WTC11 (cell line): Measurements from ENCODE around the gene LRR1.

Source experiments
- CREB1 ChIP-seq: sonication (generic); formaldehyde crosslinking; IDR thresholded peaks from 2 replicates; pipeline ENCODE4 v1.8.0; 2023; ENCODE audit warnings: mild to moderate bottlenecking, missing genetic modification reagents
- CREM ChIP-seq: sonication (generic); formaldehyde crosslinking; IDR thresholded peaks from 2 replicates; pipeline ENCODE4 v1.8.1; 2022; ENCODE audit warnings: mild to moderate bottlenecking, missing genetic modification reagents, moderate library complexity
- ELF4 ChIP-seq: sonication (generic); formaldehyde crosslinking; IDR thresholded peaks from 2 replicates; pipeline ENCODE4 v1.8.1; 2022; ENCODE audit warnings: low read depth, mild to moderate bottlenecking, moderate library complexity, missing genetic modification reagents
- JUN ChIP-seq: sonication (generic); formaldehyde crosslinking; IDR thresholded peaks from 2 replicates; pipeline ENCODE4 v1.8.0; 2023; ENCODE audit warnings: mild to moderate bottlenecking, missing genetic modification reagents
- NR1H2 ChIP-seq: sonication (generic); formaldehyde crosslinking; IDR thresholded peaks from 2 replicates; pipeline ENCODE4 v1.9.0; 2021; ENCODE audit warnings: mild to moderate bottlenecking, moderate library complexity, missing genetic modification reagents
- SMAD3 ChIP-seq: sonication (generic); formaldehyde crosslinking; IDR thresholded peaks from 2 replicates; pipeline ENCODE4 v1.8.0; 2022; ENCODE audit warnings: missing genetic modification reagents, mild to moderate bottlenecking, borderline replicate concordance
- TP53 ChIP-seq: sonication (generic); formaldehyde crosslinking; IDR thresholded peaks from 2 replicates; pipeline ENCODE4 v1.8.1; 2023; ENCODE audit warnings: mild to moderate bottlenecking, missing genetic modification reagents
- ZNF317 ChIP-seq: sonication (generic); formaldehyde crosslinking; IDR thresholded peaks from 2 replicates; pipeline ENCODE4 v1.8.1; 2023; ENCODE audit warnings: low read depth, mild to moderate bottlenecking, moderate library complexity, missing genetic modification reagents, borderline replicate concordance
- TF ChIP-seq, protein P1 (sequence below): fragments of 200-600 bp; IDR thresholded peaks from 2 replicates; pipeline ENCODE4 v1.8.0; 2022; ENCODE audit warnings: antibody characterized with exemption
- TF ChIP-seq, protein P2 (sequence below): sonication (generic); formaldehyde crosslinking; conservative IDR thresholded peaks from 2 replicates; pipeline ENCODE4 v1.8.1; 2022; ENCODE audit warnings: mild to moderate bottlenecking, missing genetic modification reagents
- TF ChIP-seq, protein P3 (sequence below): sonication (generic); formaldehyde crosslinking; IDR thresholded peaks from 2 replicates; pipeline ENCODE4 v1.8.0; 2022; ENCODE audit warnings: mild to moderate bottlenecking, missing genetic modification reagents
- TF ChIP-seq, protein P4 (sequence below): sonication (generic); formaldehyde crosslinking; IDR thresholded peaks from 2 replicates; pipeline ENCODE4 v1.8.0; 2022; ENCODE audit warnings: mild to moderate bottlenecking, missing genetic modification reagents
- TF ChIP-seq, protein P5 (sequence below): sonication (generic); formaldehyde crosslinking; IDR thresholded peaks from 2 replicates; pipeline ENCODE4 v1.8.0; 2022; ENCODE audit warnings: mild to moderate bottlenecking, missing genetic modification reagents

DNA sequence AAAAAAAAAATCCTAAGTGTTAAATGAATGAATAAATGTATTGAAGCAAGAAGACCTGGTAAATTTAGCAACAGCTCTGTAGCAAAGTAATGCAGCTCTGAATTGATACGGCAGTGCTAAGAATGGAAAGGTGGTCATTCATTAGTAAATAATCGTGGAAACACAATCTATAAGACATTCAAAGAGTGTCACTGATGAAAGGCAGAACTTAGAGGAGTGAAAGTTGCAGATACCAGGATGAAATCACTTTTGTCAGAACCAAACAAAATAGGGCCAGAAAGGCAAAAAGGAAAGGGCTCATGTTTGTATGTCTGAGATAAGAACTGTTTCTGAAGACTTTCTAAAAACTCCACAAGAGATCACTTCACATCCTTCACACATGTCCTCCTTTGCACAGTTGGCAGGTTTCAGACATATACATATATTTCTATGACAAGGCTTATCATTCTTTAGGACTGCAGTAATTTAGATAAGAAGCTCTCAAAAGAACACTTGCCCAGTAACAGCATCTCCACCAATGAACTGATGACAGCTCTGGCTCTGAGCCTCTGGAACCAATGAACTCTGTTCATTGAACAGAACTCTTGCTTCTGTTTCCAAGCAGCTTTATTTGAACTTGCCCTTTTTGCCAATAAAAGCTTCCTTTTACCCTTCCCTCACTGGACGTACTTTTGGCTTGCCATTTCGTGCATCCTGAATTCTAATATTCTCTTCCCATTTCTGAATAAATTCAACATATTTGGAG is 4.2 kb upstream of the LRR1 start:
- TF ChIP-seq, protein P1, sequence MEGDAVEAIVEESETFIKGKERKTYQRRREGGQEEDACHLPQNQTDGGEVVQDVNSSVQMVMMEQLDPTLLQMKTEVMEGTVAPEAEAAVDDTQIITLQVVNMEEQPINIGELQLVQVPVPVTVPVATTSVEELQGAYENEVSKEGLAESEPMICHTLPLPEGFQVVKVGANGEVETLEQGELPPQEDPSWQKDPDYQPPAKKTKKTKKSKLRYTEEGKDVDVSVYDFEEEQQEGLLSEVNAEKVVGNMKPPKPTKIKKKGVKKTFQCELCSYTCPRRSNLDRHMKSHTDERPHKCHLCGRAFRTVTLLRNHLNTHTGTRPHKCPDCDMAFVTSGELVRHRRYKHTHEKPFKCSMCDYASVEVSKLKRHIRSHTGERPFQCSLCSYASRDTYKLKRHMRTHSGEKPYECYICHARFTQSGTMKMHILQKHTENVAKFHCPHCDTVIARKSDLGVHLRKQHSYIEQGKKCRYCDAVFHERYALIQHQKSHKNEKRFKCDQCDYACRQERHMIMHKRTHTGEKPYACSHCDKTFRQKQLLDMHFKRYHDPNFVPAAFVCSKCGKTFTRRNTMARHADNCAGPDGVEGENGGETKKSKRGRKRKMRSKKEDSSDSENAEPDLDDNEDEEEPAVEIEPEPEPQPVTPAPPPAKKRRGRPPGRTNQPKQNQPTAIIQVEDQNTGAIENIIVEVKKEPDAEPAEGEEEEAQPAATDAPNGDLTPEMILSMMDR: no peak
- TF ChIP-seq CREB1 (CRISPR knock-in tag) (no peak), ELF4 (CRISPR knock-in tag) (no peak), ZNF317 (CRISPR knock-in tag) (no peak), NR1H2 (CRISPR knock-in tag) (no peak), SMAD3 (CRISPR knock-in tag) (no peak), TP53 (no peak), CREM (CRISPR knock-in tag) (no peak), JUN (no peak)
- TF ChIP-seq, protein P2, sequence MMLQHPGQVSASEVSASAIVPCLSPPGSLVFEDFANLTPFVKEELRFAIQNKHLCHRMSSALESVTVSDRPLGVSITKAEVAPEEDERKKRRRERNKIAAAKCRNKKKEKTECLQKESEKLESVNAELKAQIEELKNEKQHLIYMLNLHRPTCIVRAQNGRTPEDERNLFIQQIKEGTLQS (CRISPR knock-in tag): no peak
- TF ChIP-seq, protein P3, sequence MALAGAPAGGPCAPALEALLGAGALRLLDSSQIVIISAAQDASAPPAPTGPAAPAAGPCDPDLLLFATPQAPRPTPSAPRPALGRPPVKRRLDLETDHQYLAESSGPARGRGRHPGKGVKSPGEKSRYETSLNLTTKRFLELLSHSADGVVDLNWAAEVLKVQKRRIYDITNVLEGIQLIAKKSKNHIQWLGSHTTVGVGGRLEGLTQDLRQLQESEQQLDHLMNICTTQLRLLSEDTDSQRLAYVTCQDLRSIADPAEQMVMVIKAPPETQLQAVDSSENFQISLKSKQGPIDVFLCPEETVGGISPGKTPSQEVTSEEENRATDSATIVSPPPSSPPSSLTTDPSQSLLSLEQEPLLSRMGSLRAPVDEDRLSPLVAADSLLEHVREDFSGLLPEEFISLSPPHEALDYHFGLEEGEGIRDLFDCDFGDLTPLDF: no peak
- TF ChIP-seq, protein P4, sequence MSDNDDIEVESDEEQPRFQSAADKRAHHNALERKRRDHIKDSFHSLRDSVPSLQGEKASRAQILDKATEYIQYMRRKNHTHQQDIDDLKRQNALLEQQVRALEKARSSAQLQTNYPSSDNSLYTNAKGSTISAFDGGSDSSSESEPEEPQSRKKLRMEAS (CRISPR knock-in tag): no peak
- TF ChIP-seq, protein P5, sequence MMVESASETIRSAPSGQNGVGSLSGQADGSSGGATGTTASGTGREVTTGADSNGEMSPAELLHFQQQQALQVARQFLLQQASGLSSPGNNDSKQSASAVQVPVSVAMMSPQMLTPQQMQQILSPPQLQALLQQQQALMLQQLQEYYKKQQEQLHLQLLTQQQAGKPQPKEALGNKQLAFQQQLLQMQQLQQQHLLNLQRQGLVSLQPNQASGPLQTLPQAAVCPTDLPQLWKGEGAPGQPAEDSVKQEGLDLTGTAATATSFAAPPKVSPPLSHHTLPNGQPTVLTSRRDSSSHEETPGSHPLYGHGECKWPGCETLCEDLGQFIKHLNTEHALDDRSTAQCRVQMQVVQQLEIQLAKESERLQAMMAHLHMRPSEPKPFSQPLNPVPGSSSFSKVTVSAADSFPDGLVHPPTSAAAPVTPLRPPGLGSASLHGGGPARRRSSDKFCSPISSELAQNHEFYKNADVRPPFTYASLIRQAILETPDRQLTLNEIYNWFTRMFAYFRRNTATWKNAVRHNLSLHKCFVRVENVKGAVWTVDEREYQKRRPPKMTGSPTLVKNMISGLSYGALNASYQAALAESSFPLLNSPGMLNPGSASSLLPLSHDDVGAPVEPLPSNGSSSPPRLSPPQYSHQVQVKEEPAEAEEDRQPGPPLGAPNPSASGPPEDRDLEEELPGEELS: no peak
